Muscle layer of colon (tissue), 2 donors: ENCODE results near the gene KCNAB1.

Source experiments
- H3K27ac ChIP-seq: one replicate; pipeline ENCODE4 v1.7.0; 2013; ENCODE audit warnings: low read depth, mild to moderate bottlenecking, low read length, moderate library complexity
- H3K27me3 ChIP-seq, 2 donors: one replicate each; pipeline ENCODE4 v1.7.0; 2013; ENCODE audit warnings: low read length in 2 of 2, mild to moderate bottlenecking in 2 of 2; ENCODE audit not compliant: insufficient read depth in 2 of 2, control insufficient read depth in 1 of 2
- H3K36me3 ChIP-seq: one replicate; pipeline ENCODE4 v1.7.0; 2013; ENCODE audit warnings: mild to moderate bottlenecking, low read length; ENCODE audit not compliant: insufficient read depth
- H3K4me1 ChIP-seq: one replicate; pipeline ENCODE4 v1.7.0; 2013; ENCODE audit warnings: mild to moderate bottlenecking, low read length; ENCODE audit not compliant: insufficient read depth
- H3K4me3 ChIP-seq, 2 donors: one replicate each; pipeline ENCODE4 v1.7.0; 2013; ENCODE audit warnings: low read length in 2 of 2, low read depth in 1 of 2, mild to moderate bottlenecking in 1 of 2, moderate library complexity in 1 of 2
- H3K9ac ChIP-seq: one replicate; pipeline ENCODE4 v1.7.0; 2013; ENCODE audit warnings: low read length
- H3K9me3 ChIP-seq: one replicate; pipeline ENCODE4 v1.7.0; 2013; ENCODE audit warnings: mild to moderate bottlenecking, low read length
- donor health status: abdominal sarcoma.
- donor health status: Adenocarcinoma of cecum.

Gene KCNAB1

DNA sequence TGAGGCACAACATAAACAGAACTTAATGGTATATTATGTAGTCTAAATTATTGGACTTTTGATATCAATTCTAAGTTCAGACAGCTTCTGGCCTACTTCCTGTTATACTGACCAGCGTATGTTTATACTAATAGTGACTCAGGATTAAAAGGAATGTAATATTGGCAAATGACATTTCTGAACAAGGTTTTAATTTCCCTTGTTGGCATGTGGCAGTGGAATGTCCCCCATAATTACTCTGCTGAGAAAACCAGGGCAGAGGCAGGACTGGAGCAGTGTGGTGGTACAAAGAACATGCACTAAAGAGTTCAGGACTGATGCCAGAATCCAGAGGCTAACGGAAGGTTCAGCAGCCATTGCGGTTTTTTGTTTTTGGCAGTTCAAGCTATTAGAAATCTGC is 184.0 kb downstream of the KCNAB1 start:
- H3K4me1 ChIP-seq: no peaks in the 10 kb centered on the region
- no peak overlapping the region for H3K27ac ChIP-seq
- no peaks in the 10 kb centered on the region for H3K9me3 ChIP-seq
- H3K27me3 ChIP-seq: no peaks in the 10 kb centered on the region
- no peaks in the 10 kb centered on the region for H3K36me3 ChIP-seq
- H3K9ac ChIP-seq: no peak overlapping the region
- no peak overlapping the region for H3K4me3 ChIP-seq

DNA sequence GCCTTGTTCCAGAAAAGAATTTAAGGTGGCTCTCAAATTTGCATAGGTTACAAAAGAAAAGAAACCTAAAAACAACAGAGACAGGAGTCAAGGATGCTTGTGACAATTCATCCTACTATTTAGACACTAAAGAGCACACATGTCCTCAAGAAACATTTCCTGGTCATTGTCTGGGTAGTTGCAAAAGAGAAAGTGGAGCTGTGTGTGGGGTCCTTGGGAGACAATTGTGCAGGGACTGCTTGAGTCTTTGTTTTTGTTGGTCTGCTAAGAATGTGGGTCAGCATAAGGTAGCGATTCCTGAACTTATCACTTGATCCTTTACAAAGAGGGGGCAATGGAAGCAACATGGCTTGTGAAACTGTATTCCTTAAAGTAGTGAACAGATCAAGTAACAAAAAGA is 185.3 kb downstream of the KCNAB1 start:
- no peaks in the 10 kb centered on the region for H3K9me3 ChIP-seq
- no peak overlapping the region for H3K27ac ChIP-seq
- no peak overlapping the region for H3K4me3 ChIP-seq
- no peaks in the 10 kb centered on the region for H3K27me3 ChIP-seq
- H3K9ac ChIP-seq: no peak overlapping the region
- H3K4me1 ChIP-seq: no peaks in the 10 kb centered on the region
- H3K36me3 ChIP-seq: no peaks in the 10 kb centered on the region

DNA sequence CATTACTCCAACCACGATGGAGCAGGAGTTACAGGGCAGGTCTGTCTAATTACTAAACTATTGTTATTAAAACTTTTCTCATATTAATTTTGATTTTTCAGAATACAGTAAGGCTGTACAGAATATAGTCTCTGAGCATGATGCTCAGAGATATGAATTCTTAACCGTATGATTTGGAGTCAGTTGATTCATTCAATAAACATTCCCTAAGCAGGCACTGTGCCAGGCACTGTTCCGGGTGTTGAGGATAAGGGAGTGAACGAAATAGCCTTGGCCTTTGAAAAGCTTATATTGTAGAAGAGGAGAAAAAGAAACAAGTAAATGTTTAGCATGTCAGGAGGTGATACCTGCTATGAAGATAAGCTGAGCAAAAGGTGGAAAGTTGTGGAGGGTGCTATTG is 187.3 kb downstream of the KCNAB1 start:
- Histone ChIP-seq H3K4me3 (no peak overlapping the region), H3K27ac (no peak overlapping the region), H3K9me3 (no peaks in the 10 kb centered on the region), H3K36me3 (no peaks in the 10 kb centered on the region), H3K9ac (no peak overlapping the region), H3K27me3 (no peaks in the 10 kb centered on the region), H3K4me1 (no peaks in the 10 kb centered on the region)

DNA sequence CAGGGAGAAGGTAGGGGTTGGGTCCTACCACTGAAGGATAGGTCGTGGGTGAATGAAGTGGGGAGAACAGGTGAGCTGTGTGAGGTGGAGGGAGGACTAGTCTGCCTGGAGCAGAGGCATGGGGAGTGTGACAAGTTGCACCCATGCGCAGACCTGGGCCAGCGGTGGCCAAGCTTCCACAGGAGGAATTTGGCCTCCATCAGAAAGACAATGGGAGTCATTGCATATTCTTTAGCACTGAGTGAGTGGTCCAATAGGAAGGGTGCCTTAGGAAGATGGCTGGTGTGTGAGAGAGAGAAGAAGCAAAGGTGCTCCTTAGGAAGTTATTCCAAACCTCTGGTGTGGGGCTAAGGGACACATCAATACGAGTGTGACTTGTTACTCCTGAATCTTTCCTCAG is 191.1 kb downstream of the KCNAB1 start:
- no peaks in the 10 kb centered on the region for H3K27me3 ChIP-seq
- H3K4me1 ChIP-seq: no peaks in the 10 kb centered on the region
- H3K9me3 ChIP-seq: no peaks in the 10 kb centered on the region
- no peaks in the 10 kb centered on the region for H3K36me3 ChIP-seq
- no peak overlapping the region for H3K9ac ChIP-seq
- H3K4me3 ChIP-seq: no peak overlapping the region
- H3K27ac ChIP-seq: no peak overlapping the region

DNA sequence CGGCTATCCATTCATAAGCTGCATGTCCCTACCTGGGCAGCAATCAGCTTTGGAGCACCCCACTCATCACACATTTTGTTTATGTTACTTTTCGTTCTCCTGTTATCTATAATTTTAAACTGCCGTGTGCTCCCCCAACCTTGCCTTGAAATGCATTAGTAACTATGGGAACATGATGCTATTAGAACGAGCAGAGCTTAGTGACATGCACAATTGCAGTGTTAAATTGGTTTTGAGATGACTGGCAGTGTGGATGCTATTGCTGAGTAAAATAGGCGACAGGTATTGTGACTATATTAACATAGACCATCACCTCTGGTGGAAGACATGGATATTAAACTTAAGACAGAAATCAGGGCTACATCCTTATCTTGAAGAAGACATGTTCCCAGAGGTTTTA is 191.6 kb downstream of the KCNAB1 start:
- H3K27me3 ChIP-seq: no peaks in the 10 kb centered on the region
- no peaks in the 10 kb centered on the region for H3K9me3 ChIP-seq
- H3K9ac ChIP-seq: no peak overlapping the region
- no peak overlapping the region for H3K4me3 ChIP-seq
- no peak overlapping the region for H3K27ac ChIP-seq
- H3K36me3 ChIP-seq: no peaks in the 10 kb centered on the region
- no peaks in the 10 kb centered on the region for H3K4me1 ChIP-seq

DNA sequence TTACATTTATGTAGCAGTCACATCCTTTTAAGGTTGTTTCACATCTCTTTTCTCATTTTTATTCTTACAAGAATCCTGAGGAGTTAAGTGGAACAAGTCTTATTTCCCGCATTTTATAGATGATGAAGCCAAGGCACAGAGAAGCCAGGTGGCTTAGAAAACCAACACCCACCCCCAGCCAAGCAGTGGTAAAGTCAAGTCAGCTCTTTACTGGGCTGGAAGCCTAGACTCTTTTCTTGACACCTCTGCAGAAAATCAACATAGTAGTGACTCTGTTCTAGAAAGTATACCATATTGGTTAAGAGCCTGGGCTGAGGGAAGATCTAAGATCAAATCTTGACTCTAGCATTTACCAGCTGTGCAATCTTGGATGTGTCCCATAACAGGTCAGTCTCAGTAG is 195.7 kb downstream of the KCNAB1 start:
- H3K9ac ChIP-seq: no peak overlapping the region
- no peaks in the 10 kb centered on the region for H3K27me3 ChIP-seq
- H3K27ac ChIP-seq: no peak overlapping the region
- no peak overlapping the region for H3K4me3 ChIP-seq
- H3K4me1 ChIP-seq: peaks cover 9% of the 10 kb centered on the region
- no peaks in the 10 kb centered on the region for H3K9me3 ChIP-seq
- no peaks in the 10 kb centered on the region for H3K36me3 ChIP-seq

DNA sequence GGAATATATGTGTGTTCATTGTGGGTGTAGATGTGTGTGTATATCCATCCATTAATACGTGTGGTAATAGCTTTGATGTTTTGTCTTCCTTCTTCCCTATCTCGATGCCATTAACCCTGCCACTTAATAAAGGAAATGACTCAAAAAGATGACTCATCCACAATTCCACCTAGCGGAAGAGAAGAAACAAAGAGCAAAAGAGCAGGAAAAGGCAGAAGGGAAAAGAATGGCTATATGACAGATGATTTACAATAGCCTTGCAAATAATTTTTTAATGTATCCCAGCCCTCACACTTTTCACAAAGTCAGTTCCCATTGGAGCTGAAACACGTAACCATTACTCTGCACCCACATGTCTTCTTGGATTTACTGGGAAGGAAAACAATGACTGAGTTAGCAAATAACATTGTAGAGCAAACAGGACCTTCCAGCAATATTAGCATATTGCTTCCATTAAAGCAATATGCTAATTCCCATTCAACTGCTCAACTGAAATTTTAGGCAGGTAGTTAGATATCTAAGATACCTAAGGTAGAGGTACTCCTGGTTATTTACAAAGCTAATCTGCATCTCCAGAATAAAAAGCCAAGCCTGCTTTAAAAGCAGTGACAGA is 197.2 kb downstream of the KCNAB1 start:
- Histone ChIP-seq H3K4me1 (peaks cover 9% of the 10 kb centered on the region), H3K27ac (no peak overlapping the region), H3K36me3 (no peaks in the 10 kb centered on the region), H3K9ac (no peak overlapping the region), H3K4me3 (no peak overlapping the region), H3K27me3 (no peaks in the 10 kb centered on the region), H3K9me3 (no peaks in the 10 kb centered on the region)

DNA sequence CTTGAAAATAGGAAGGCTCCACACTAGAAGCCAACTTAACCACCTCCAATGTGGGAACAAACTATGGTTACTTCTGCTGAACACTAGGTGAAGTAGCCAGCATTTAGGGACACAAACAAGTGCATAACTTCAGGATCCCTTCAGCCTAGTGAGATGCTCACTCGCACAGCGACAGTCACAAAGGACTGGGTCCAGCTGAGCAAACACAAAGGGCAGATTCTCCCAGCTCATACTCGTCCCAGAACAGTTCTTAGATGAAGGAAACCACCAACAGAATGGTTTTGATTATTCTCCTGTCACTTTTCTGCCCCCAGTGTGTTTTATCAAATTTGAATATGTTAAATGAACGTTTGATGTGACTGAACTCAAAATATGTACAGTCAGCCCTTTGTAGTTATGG is 201.6 kb downstream of the KCNAB1 start:
- no peaks in the 10 kb centered on the region for H3K27me3 ChIP-seq
- H3K4me3 ChIP-seq: no peak overlapping the region
- H3K27ac ChIP-seq: no peak overlapping the region

DNA sequence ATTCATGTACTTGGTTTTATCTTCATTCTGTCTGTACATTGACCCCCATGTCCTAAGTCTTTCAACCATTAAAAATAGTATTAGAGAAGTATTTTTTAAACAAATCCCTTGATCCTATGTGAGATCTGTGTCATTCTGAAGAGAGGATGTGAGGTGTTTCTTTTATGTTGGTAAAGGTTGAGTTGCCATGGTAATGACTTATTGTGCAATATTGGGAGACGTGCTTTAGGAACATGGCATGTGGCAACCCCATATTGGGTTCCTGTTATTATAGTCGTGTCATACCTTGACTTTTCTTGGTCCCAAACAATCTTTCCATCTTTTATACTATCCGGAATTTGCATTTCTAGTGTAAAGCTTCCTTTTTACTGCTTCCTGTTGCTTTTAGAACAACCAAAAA is 203.1 kb downstream of the KCNAB1 start:
- H3K36me3 ChIP-seq: no peaks in the 10 kb centered on the region
- no peaks in the 10 kb centered on the region for H3K27me3 ChIP-seq
- no peak overlapping the region for H3K27ac ChIP-seq
- H3K4me3 ChIP-seq: no peak overlapping the region
- H3K9me3 ChIP-seq: no peaks in the 10 kb centered on the region
- no peak overlapping the region for H3K9ac ChIP-seq
- no peaks in the 10 kb centered on the region for H3K4me1 ChIP-seq

More for the DNA sequence above, 201.6 kb downstream of the KCNAB1 start:
- peaks cover 9% of the 10 kb centered on the region for H3K4me1 ChIP-seq
- H3K9ac ChIP-seq: no peak overlapping the region
- H3K36me3 ChIP-seq: no peaks in the 10 kb centered on the region
- H3K9me3 ChIP-seq: no peaks in the 10 kb centered on the region

DNA sequence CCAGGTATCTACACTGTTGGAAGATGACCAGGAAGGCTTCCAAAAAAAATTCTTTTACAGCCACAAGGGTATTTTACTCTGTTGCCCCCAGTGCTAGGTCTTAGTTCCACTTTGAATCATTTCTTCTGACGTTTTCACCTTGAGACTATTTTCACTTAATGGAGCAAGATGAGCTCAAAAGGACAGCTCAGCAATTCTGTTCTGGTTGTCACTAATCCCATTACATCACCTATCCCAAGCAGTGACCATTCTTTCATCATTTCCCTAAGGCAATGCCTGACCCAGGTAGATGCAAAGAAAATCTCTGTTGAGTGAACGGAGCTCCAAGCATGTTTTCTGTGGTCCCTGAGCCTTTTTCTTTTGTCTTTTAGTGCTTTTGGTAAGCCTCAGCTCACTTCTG is 210.0 kb downstream of the KCNAB1 start:
- H3K9ac ChIP-seq: no peak overlapping the region
- no peak overlapping the region for H3K27ac ChIP-seq
- H3K27me3 ChIP-seq: no peaks in the 10 kb centered on the region
- H3K9me3 ChIP-seq: no peaks in the 10 kb centered on the region
- no peaks in the 10 kb centered on the region for H3K36me3 ChIP-seq
- H3K4me3 ChIP-seq: no peak overlapping the region
- H3K4me1 ChIP-seq: no peaks in the 10 kb centered on the region

DNA sequence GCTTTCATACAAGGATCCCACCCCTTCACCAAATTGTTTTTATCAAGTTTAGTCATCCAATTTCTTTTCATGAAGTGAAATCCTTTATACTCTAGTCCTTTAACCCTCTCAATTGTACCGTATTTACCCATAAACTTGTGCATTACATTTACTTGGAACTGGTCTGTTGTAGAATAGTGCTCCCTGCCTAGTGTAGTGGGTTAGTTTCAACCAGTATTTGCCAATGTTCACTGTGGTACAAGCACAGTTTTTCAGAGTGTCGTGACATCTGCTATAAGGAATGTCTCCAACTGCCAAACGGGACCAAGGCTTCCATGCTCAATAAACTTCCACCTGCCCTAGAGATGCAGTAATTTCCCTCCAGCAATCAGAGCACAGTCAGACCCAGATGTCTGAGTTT is 211.9 kb downstream of the KCNAB1 start:
- Histone ChIP-seq H3K4me3 (no peak overlapping the region), H3K27me3 (no peaks in the 10 kb centered on the region)

DNA sequence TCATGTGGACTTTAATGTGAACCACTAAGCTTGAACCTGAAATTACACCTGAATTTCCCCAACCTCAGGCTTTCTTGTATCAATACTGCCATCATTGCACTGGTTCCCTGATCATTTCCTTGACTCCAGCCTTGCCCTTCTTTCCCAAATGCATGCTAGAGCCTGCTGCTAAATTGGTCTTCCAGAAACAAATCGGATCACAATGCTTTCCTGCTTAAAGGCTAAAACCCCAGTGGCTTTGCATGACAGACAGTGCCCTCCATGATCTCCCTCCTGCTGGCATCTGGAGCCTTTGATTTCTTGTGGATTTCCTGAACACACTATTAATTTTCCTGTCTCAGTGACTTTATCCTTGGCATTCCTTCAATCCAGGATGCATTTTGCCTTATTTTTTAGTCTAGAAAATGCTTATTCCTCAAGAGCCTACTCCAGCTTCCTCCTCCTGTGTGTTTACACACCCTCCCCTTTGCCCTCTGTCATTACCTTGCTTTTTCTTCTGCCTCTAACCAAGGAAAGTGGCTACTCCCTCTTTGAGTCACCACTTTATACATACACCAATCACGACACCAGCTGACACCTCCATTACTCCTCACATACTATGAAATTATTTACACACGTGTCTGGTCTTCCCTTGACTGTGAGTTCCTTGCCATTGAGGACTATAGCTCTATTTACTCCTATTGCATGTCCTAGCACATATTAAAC is 214.6 kb downstream of the KCNAB1 start:
- Histone ChIP-seq H3K27me3 (no peaks in the 10 kb centered on the region), H3K4me1 (no peaks in the 10 kb centered on the region), H3K27ac (no peak overlapping the region), H3K36me3 (no peaks in the 10 kb centered on the region), H3K9me3 (no peaks in the 10 kb centered on the region), H3K4me3 (no peak overlapping the region), H3K9ac (no peak overlapping the region)

More for the DNA sequence above, 211.9 kb downstream of the KCNAB1 start:
- Histone ChIP-seq H3K4me1 (no peaks in the 10 kb centered on the region), H3K9ac (no peak overlapping the region), H3K27ac (no peak overlapping the region), H3K36me3 (no peaks in the 10 kb centered on the region), H3K9me3 (no peaks in the 10 kb centered on the region)
